SK-N-SH (cell line): ENCODE measurements around the gene DPF3. TPM values are rescaled to one million over a fixed set of nuclear protein-coding genes. Genes with fewer than 3 reads are reported as not detected.

Experiments
- CTCF ChIA-PET: fragments of 300-600, 350-600 bp; formaldehyde crosslinking; extraction: SDS; loops from one replicate; lab custom pipeline; 2021; lab: Yijun Ruan, JAX
- POLR2A ChIA-PET: fragments of 350-600 bp; sonication (Branson Sonifier 250); formaldehyde crosslinking; extraction: SDS; loops from one replicate; lab custom pipeline; 2020; ENCODE audit warnings: antibody characterized with exemption, inconsistent platforms; lab: Yijun Ruan, JAX
- DNase-seq: peaks from one replicate; pipeline ENCODE4 v3.0.0; 2012
- H2AFZ ChIP-seq: fragments of 200-600 bp; sonication (generic); 2 replicates; pipeline ENCODE4 v1.8.1; 2016; ENCODE audit warnings: antibody characterized with exemption, mild to moderate bottlenecking, low read depth
- H3F3A ChIP-seq: fragments of 200-600 bp; sonication (generic); replicated peaks from 2 replicates; pipeline ENCODE3; 2016; ENCODE audit warnings: antibody characterized with exemption, mild to moderate bottlenecking; ENCODE audit not compliant: insufficient read depth
- H3K27ac ChIP-seq, 2 experiments: fragments of 200-500 bp in 1 of 2; fragments of 200-600 bp in 1 of 2; sonication (Bioruptor generic) in 1 of 2; sonication (generic), shearing (Covaris generic) in 1 of 2; 2 replicates each; pipeline versions ENCODE4 v1.5.1 to v1.6.1; 2014 to 2016; ENCODE audit warnings: low read depth in 2 of 2, inconsistent platforms in 1 of 2, low read length in 1 of 2, mild to moderate bottlenecking in 1 of 2, mixed read lengths in 1 of 2
- H3K27me3 ChIP-seq: fragments of 200-600 bp; sonication (generic), shearing (Covaris generic); 2 replicates; pipeline ENCODE4 v1.6.1; 2016; ENCODE audit warnings: mixed run types; ENCODE audit not compliant: insufficient read depth
- H3K36me3 ChIP-seq, 2 experiments: fragments of 200-500 bp in 1 of 2; fragments of 200-600 bp in 1 of 2; sonication (Bioruptor generic) in 1 of 2; sonication (generic) in 1 of 2; replicated peaks in 1 of 2; 2 replicates each; pipeline versions ENCODE3 to v1.5.1; 2014 to 2016; ENCODE audit warnings: low read length in 1 of 2, mild to moderate bottlenecking in 1 of 2; ENCODE audit not compliant: insufficient read depth in 2 of 2, control insufficient read depth in 1 of 2
- H3K4me1 ChIP-seq, 2 experiments: fragments of 200-500 bp in 1 of 2; fragments of 200-600 bp in 1 of 2; sonication (Bioruptor generic) in 1 of 2; sonication (generic), shearing (Covaris generic) in 1 of 2; 2 replicates each; pipeline versions ENCODE4 v1.5.1 to v1.6.1; 2014 to 2016; ENCODE audit warnings: low read depth in 1 of 2, low read length in 1 of 2, mixed run types in 1 of 2; ENCODE audit not compliant: insufficient read depth in 2 of 2, control insufficient read depth in 1 of 2
- H3K4me2 ChIP-seq: fragments of 200-600 bp; sonication (generic), shearing (Covaris generic); 2 replicates; pipeline ENCODE4 v1.6.1; 2017; ENCODE audit warnings: mixed run types
- H3K4me3 ChIP-seq, 2 experiments: fragments of 200-500 bp in 1 of 2; fragments of 200-600 bp in 1 of 2; sonication (Bioruptor generic) in 1 of 2; sonication (generic), shearing (Covaris generic) in 1 of 2; 2 replicates each; pipeline versions ENCODE4 v1.5.1 to v1.8.1; 2014 to 2016; ENCODE audit warnings: low read depth in 2 of 2, inconsistent platforms in 1 of 2, low read length in 1 of 2, mild to moderate bottlenecking in 1 of 2, mixed read lengths in 1 of 2, moderate library complexity in 1 of 2
- H3K79me2 ChIP-seq: fragments of 200-600 bp; sonication (generic); 2 replicates; pipeline ENCODE4 v1.8.1; 2017; ENCODE audit warnings: mild to moderate bottlenecking; ENCODE audit not compliant: insufficient read depth
- H3K9ac ChIP-seq: fragments of 200-600 bp; sonication (generic); 2 replicates; pipeline ENCODE4 v1.6.1; 2017; ENCODE audit warnings: mixed run types
- H3K9me2 ChIP-seq: fragments of 200-600 bp; sonication (generic); 2 replicates; pipeline ENCODE4 v1.6.1; 2017; ENCODE audit warnings: mixed run types
- H3K9me3 ChIP-seq: fragments of 200-600 bp; sonication (generic); 2 replicates; pipeline ENCODE4 v1.6.1; 2017; ENCODE audit warnings: mixed run types, mild to moderate bottlenecking, moderate library complexity
- H4K20me1 ChIP-seq: fragments of 200-600 bp; sonication (generic); 2 replicates; pipeline ENCODE4 v1.6.1; 2017; ENCODE audit warnings: mild to moderate bottlenecking, mixed run types; ENCODE audit not compliant: insufficient read depth
- RFX5 ChIP-seq: IDR thresholded peaks from 2 replicates; pipeline ENCODE4 v1.6.1; 2012; ENCODE audit warnings: mild to moderate bottlenecking, improper control_type of control experiment, low read length
- SIN3A ChIP-seq: IDR thresholded peaks from 2 replicates; pipeline ENCODE4 v1.6.1; 2012; ENCODE audit warnings: low read depth, mild to moderate bottlenecking, low read length, moderate library complexity, borderline replicate concordance
- WGBS: methylation state at CpG from one replicate; pipeline ENCODE4 v1.1.6; 2017; ENCODE audit warnings: low lambda C conversion rate; 5-methylcytosine and 5-hydroxymethylcytosine counted together
- polyA plus RNA-seq, 3 experiments: library from polyadenylated mRNA; depleted of rRNA; stranded (reverse); fragments of >200 nt; gene quantifications; 2 replicates each; pipeline ENCODE4 v1.2.3, GENCODE V29; 2012
- TF ChIP-seq, protein P1 (sequence below): fragments of 200-600 bp; sonication (generic); IDR thresholded peaks from 2 replicates; pipeline ENCODE4 v1.6.1; 2017; ENCODE audit warnings: antibody characterized with exemption, mild to moderate bottlenecking, moderate library complexity
- TF ChIP-seq, protein P2 (sequence below): fragments of 150-350 bp; IDR thresholded peaks from 2 replicates; pipeline ENCODE4 v1.6.1; 2016; ENCODE audit warnings: mild to moderate bottlenecking, low read depth, low read length
- TF ChIP-seq, protein P3 (sequence below): IDR thresholded peaks from 2 replicates; pipeline ENCODE4 v1.4.0; 2012; ENCODE audit warnings: low read depth, borderline replicate concordance
- TF ChIP-seq, protein P4 (sequence below): IDR thresholded peaks from 2 replicates; pipeline ENCODE4 v1.6.1; 2012; ENCODE audit warnings: mild to moderate bottlenecking, low read depth, low read length, moderate library complexity

DPF3 gene
- polyA plus RNA-seq, 1 of the 3 experiments (the other 2 are of a cell fraction), result 2.8 TPM

DNA sequence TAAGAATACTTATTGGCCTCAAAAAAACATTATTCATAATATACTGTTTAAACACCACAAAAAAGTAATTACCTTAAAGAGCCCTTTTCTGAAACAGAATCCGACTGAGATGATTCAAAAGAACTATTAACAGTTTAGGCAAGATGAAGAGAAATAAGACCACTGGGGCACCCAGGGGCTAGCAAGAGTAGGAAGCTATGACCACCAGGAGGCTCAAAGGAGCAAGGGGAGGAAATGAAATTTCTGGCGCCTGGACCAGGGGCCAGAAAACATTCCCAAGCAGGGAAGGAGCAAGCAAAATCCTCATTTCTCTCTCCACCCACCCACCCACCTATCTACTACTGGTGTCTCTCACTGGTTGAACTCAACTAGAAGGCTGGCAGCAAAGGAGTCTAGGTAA, 26.1 kb upstream of the DPF3 start:
- Histone ChIP-seq H3K4me2 (no peak overlapping the region), H3K9ac (no peak overlapping the region), H2AFZ (no peak overlapping the region), H3K36me3 (no peaks in the 10 kb centered on the region), H3K79me2 (no peaks in the 10 kb centered on the region), H3K4me1 (peaks cover 0 to 4% of the 10 kb centered on the region in 2 experiments; a peak in 1 of 4 replicates), H3K9me2 (no peaks in the 10 kb centered on the region), H4K20me1 (no peaks in the 10 kb centered on the region), H3F3A (no peaks in the 10 kb centered on the region), H3K27me3 (no peaks in the 10 kb centered on the region), H3K9me3 (no peaks in the 10 kb centered on the region), H3K4me3 (no peak overlapping the region), H3K27ac (no peak overlapping the region)
- ChIA-PET POLR2A (no interaction called here), CTCF (interaction anchor here (1.0 to 2.6 kb wide), 2 partner anchors 15 to 406 kb away, joined by 3 to 12 read pairs; no protein-coding TSS in a partner anchor)
- 83% methylated on average over 2 of the region's 2 CpGs for WGBS
- DNase-seq, result no peak
- TF ChIP-seq, protein P1, sequence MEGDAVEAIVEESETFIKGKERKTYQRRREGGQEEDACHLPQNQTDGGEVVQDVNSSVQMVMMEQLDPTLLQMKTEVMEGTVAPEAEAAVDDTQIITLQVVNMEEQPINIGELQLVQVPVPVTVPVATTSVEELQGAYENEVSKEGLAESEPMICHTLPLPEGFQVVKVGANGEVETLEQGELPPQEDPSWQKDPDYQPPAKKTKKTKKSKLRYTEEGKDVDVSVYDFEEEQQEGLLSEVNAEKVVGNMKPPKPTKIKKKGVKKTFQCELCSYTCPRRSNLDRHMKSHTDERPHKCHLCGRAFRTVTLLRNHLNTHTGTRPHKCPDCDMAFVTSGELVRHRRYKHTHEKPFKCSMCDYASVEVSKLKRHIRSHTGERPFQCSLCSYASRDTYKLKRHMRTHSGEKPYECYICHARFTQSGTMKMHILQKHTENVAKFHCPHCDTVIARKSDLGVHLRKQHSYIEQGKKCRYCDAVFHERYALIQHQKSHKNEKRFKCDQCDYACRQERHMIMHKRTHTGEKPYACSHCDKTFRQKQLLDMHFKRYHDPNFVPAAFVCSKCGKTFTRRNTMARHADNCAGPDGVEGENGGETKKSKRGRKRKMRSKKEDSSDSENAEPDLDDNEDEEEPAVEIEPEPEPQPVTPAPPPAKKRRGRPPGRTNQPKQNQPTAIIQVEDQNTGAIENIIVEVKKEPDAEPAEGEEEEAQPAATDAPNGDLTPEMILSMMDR, result peak; percentile 21; the same call in 1 of the 2 replicates
- TF ChIP-seq, protein P2, sequence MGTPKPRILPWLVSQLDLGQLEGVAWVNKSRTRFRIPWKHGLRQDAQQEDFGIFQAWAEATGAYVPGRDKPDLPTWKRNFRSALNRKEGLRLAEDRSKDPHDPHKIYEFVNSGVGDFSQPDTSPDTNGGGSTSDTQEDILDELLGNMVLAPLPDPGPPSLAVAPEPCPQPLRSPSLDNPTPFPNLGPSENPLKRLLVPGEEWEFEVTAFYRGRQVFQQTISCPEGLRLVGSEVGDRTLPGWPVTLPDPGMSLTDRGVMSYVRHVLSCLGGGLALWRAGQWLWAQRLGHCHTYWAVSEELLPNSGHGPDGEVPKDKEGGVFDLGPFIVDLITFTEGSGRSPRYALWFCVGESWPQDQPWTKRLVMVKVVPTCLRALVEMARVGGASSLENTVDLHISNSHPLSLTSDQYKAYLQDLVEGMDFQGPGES, result no peak
- TF ChIP-seq RFX5 (no peak), SIN3A (no peak)
- TF ChIP-seq, protein P3, sequence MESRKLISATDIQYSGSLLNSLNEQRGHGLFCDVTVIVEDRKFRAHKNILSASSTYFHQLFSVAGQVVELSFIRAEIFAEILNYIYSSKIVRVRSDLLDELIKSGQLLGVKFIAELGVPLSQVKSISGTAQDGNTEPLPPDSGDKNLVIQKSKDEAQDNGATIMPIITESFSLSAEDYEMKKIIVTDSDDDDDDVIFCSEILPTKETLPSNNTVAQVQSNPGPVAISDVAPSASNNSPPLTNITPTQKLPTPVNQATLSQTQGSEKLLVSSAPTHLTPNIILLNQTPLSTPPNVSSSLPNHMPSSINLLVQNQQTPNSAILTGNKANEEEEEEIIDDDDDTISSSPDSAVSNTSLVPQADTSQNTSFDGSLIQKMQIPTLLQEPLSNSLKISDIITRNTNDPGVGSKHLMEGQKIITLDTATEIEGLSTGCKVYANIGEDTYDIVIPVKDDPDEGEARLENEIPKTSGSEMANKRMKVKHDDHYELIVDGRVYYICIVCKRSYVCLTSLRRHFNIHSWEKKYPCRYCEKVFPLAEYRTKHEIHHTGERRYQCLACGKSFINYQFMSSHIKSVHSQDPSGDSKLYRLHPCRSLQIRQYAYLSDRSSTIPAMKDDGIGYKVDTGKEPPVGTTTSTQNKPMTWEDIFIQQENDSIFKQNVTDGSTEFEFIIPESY, result no peak
- TF ChIP-seq, protein P4, sequence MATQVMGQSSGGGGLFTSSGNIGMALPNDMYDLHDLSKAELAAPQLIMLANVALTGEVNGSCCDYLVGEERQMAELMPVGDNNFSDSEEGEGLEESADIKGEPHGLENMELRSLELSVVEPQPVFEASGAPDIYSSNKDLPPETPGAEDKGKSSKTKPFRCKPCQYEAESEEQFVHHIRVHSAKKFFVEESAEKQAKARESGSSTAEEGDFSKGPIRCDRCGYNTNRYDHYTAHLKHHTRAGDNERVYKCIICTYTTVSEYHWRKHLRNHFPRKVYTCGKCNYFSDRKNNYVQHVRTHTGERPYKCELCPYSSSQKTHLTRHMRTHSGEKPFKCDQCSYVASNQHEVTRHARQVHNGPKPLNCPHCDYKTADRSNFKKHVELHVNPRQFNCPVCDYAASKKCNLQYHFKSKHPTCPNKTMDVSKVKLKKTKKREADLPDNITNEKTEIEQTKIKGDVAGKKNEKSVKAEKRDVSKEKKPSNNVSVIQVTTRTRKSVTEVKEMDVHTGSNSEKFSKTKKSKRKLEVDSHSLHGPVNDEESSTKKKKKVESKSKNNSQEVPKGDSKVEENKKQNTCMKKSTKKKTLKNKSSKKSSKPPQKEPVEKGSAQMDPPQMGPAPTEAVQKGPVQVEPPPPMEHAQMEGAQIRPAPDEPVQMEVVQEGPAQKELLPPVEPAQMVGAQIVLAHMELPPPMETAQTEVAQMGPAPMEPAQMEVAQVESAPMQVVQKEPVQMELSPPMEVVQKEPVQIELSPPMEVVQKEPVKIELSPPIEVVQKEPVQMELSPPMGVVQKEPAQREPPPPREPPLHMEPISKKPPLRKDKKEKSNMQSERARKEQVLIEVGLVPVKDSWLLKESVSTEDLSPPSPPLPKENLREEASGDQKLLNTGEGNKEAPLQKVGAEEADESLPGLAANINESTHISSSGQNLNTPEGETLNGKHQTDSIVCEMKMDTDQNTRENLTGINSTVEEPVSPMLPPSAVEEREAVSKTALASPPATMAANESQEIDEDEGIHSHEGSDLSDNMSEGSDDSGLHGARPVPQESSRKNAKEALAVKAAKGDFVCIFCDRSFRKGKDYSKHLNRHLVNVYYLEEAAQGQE, result no peak
